GM19438 (cell line): ENCODE data around the gene ARHGEF7.

ENCODE experiments used
- ATAC-seq: cut with Tn5 transposase; IDR thresholded peaks from one replicate; pipeline ENCODE4 v1.9.1; 2021; ENCODE audit warnings: low read depth; ENCODE audit not compliant: unreplicated experiment

The ARHGEF7 gene

DNA sequence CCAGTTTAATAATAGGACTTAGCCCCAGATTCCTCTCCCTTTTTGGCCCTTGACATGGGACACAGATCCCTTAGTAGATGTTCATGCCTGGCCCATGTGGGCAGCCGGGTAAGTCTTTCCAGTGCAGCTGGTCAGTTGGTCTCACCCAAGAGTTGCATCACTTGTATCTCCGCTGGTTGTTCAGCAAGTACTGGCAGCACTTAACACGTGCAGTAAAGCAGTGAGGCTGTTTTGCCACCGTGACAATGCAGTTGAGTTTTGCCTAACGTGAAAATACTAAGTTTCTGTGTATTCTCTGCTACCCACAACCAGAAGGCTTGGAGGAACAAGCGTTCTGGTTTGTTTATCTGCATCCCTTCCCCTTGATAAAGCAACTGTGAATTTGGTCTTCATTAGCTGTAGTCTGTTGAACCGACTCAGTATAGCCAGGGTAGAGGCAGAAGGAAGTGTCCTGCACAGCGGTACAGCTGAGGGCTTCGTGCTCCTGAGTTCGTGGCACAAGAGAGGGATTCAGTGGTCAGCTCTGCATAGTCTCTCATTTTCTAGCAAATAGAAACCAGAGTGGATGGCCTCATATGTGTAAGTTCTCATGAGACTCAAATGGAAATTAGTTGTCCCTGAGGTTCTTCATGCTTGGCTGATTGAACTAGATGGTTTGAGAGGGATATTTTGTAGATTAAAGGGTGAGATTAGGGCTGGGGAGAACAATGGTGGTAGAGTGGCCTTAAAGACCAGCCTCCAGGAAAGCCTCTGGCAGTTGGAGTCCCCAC is 50.3 kb downstream of the ARHGEF7 start:
- ATAC-seq = peak; percentile 54

DNA sequence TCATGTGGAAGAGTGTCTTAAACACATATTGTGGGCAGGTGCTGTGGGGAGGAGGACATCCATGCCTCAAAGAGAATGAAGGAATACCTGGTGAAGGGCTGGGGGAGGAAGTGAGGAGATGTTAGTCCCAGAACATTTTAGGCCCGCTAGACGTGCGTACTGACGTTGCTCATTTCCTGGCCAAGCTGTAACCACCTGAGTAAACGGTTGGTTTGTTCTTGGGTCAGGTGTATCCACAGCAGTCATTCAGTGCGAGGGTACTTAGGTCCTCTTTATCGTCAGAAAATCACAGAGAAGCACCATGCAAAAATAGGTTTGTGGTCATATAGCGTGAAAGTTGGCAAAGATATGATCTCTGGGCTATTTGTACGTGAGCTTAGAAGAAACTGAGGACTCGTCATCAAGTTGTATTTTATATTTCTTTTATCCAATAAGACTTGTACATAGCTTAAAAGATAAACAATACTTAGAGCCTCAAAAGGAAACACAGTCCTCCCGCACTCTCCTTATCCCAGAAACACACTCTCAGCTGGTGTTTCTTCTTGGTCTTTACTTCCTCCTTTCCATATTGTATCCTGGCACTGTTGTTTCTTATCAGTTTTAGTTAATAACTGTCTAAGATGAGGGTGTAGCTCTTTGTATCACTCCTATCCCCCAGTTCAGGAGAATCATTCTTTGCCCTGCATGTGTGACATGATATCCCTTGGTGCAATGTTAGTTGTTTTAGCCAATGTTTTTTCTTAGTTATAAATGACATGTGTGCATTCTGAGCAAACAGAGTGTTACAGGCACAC is 52.0 kb downstream of the ARHGEF7 start:
- ATAC-seq = no peak

DNA sequence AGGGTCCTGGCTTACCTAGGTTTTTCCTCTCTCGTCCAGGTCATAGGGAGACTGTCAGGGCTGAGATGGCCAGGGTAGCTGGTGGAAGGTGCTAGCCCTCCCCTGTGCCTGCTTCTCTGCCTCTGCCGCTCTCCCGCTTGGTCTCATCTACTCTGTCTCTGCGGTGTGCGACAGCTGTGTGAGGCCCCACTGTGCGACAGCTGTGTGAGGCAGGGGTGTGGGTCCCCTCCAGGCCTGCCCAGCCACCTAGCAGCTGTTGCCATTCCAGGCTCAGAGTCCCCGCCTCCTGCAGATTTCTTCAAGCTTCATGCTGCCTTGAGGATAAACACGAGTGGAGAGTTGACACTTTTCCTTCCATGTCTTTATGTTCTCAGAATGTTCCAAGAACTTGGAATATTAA is 53.0 kb downstream of the ARHGEF7 start:
- ATAC-seq = no peak

DNA sequence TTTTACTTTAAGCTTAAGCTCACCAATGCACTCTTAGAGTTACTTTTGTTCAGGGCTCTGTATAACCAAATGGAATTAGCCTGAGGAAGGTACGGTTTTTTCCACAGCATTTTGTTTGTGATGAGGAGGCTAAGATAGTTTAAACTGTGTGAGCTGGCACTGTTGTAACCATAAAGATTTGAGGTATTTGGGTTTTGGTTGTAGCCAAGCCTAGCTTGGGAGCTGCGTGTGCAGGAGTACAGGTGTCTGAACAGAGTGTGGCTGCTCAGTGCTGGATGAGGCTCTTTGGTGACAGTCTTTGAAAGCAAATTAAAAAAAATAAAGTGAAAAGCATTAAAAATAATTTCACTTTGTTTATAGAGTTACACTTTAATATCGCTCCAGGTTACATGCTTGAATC is 56.0 kb downstream of the ARHGEF7 start:
- ATAC-seq = no peak

DNA sequence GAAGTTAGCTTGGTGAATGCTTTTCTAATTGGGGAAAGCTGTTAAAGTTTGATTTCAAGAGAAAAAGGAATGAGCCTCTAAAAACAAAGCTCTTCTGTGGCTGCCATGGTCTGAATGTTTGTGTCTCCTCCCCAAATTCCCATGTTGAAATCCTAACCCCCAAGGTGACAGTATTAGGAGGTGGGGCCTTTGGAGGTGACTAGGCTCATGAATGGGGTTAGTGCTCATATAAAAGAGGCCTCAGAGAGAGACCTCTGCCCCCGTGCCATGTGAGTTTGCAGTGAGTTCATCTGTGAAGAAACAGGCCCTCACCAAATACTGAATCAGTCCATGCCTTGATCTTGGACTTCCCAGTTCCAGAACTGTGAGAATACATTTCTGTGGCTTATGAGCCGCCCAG is 56.5 kb downstream of the ARHGEF7 start:
- ATAC-seq = no peak

DNA sequence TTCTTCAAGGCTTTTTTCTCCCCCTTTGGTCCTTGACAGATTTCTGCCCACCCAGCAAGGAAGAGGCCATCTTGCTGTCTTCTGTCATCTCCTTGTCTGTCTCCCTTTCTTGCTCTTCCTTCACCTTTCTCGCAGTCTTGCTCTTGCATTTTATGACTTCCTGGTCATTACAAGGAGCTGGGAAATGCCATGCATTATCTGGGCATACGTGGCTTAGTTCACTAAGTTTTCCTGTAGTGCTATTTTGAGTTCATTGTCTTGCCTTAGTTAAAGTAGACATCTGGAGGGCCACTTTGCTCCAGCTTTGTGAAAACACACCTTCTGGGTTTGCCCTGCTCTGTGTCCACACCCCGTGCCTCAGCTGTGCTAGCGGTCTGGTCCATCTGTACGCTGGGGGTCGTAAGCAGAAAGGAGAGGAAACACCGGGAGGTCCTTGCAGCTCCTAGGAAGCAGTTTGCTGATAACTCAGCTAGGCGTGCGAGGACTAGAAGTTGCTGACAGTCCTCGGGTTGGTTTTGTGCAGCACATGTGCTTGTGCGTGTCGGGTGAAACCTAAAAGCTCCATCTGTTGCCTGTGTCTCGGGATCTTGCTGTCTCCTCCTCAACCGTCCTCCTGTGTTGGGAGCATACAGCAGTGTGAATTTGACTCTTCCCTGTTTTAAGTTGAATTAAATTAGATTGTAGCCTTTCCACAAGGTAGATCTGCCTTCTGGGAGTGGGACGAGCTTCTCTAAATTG is 59.4 kb downstream of the ARHGEF7 start:
- ATAC-seq = no peak

DNA sequence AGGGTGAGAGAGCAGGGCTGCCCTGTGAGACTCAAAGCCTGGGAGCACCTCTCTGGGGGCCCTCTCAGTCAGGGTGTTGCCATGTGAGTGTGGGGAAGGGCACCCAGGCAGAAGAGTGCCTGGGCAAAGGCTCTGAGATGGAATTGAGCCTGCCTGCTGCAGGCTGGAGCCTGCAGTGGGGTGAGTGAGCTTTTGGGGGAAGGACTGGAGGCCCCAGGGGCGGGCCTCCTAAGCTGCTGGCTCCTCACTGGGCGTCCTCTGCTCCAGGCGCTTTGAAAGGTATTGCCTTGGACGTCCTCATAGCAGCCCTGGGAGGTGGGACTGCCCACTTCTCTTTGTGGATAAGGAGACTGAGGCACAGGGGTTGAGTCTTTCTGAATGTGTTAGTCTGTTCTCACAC is 60.3 kb downstream of the ARHGEF7 start:
- no peak for ATAC-seq

DNA sequence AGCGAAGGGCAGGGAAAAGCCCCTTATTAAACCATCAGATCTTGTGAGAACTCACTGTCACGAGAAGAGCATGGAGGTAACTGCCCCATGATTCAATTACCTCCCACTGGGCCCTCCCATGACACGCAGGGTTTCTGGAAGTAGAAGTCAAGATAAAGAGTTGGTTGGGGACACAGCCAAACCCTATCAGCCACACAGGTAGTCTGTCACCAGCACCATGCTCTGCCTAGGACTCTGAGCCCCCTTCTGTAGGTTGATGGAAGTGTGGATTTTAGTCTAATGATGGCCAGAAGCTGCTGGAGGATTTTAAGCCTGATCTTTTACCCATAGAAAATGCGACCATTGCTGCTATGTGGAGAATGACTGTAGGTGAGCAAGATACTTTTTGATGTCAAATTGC is 60.8 kb downstream of the ARHGEF7 start:
- ATAC-seq = no peak

DNA sequence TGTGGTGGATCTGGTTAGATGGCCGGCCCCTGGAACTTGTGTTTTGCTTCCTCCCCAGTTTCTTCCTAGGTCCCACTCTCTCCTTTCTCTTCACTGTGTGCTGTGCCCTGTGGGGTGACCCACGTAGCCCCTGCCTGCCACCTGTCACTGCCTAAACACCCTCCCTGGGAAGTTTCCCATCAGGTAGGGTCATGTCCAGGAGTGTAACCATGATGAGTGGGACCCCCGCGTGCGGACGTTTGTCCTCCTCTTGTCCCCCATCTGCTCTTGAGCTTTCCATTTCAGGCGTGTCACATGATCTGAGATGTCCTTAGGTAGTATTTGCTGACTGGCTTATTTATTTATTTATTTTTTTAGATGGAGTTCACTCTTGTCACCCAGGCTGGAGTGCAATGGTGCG is 61.3 kb downstream of the ARHGEF7 start:
- no peak for ATAC-seq

DNA sequence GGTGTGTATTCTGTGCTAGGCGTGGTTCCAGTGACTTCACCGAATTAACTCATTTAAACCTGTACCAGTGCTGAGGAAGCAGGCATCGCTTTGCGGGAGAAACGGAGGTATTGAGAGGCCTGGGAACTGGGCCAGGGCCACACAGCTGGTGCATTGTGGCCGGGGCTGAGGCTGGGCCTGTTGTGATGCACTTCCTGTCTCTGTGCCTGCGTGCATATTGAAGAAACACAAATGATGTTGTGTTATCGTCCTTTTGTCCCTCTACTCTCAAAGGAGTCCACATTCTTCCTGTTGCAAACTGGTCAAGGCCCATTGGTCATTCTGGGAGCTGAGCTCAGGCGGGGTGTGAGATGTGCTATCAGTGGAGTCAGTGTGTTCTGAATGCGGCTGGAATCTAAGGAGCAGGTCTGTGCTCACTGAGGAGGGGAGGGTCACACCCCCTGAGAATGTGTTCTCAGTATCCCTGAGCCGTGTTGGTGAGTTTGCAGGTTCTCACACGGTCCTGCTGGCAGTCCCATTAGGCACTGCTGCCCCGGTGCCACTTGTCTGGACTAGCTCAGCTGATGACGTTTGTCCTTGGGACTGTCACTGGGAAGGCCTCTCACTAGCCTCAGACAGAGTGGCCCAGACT is 62.1 kb downstream of the ARHGEF7 start:
- ATAC-seq = peak; percentile 83

DNA sequence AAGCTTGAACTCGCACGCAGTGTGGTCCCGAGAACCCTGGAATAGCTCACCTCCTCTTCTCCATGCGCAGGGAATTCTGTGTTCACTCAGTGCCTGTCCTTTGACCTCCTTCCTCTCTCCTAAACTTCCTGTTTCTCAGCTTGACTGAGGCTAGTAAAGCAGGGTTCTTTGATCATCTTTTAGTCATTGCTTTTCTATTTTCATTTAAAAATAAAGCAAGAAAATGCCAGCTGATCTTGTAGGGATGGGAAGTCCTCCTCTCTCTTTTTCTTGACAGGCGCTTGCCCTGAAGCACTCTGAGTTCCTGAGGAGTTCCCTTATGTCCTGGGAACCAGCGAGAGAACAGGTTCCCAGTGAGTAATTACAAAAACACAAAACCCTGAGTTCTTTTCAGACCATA is 62.8 kb downstream of the ARHGEF7 start:
- ATAC-seq = no peak

DNA sequence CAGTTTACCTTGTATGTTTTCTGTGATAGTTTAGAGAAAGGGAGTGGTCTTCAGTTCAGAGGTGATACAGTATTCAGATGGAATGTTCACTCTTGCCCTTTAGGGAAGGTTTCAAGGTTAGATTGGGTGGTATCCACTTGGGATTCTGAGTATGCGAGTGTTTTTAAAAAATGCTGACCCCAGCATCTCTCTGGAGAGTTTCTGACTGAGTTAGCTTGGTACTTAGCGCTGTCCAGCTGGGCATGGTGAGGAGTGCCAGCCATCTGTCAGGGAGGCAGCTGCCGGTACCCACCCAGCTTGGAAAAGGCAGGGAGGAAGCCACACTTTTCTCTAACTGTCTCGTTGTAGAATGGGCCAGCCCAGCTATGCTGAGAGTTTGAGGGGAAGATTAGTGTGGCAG is 63.3 kb downstream of the ARHGEF7 start:
- no peak for ATAC-seq

DNA sequence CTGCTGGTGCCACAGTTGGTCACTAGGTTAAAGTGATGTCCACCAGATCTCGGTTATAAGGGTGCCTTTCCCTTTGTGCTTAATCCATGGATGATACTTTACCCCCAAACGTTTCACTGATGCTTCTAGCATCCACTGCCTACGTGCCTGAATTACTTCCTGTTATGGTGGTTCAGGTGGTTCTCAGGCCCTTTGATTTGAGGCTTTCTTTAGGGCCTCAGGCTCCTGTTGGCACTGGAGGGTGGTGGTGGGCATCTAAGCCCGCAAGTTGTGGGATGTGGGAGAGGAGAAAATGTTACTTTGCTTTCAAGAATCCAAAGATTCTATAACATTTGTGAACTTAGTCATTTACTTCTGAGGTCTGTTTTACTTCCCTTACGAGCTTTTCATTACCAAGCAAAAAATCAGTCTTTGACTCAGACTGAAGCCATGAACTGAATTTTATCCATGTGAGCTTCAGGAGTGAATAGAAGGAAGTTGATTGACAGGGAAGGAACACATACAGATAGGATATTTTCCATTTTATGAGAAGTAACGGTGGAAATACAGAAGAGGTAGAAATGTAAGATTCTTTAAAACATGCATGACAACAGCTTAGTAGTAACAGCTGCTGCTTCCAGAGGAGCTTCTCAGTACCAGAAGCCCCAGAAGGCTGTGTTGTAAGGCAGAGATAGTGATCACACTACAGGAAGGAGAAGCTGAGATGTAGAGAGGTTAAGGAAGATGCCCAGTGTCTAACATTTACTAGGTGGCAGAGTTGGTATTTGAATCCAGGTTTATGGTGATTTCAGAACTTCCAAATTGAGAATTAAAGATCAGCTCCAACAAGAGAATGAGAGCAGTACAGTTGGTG is 65.0 kb downstream of the ARHGEF7 start:
- ATAC-seq = no peak

DNA sequence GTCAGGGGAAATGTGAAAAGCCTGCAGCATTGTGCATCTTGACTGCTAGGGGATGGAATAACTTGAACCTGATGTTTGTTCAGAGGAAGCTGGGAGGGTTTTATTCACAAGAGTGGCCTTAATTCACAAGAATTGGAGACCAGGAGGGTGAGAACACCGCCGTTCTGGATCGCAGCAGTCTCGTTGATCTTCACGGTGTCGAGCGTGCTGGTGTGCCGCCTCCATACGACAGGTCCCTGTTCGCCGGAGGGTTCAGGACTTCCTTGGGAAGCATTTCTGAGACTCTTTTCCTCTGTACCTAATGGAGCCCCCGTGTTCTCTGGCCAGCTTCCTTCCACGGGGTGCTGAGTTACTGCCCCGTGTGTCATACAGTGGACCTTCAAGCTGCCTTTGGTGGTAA is 66.9 kb downstream of the ARHGEF7 start:
- no peak for ATAC-seq

DNA sequence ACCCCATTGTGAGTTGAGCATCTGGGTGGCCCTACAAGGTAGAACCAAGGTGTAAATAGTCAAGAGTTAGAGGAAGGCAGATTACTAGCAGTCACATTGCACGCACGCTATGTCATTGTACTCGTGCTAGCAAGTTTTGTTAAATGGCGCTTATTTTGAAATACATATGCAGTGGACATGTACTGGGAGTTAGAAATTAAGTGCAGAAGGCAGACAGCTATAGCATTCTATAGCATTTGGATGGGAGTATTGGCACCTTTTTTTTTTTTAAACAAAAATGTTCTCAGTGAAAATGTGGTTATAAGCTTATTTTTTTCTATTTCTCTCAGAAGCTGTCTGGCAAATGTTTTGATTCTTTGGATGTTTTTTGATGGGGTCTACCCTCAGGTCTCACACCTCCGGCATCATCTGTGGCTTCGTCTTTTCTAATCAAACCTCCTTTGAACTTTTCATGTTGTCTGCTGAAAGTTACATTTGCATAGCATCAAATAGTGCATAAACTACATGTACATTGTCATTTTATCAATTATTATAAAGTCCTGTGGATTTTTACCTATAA is 68.1 kb downstream of the ARHGEF7 start:
- ATAC-seq = no peak

DNA sequence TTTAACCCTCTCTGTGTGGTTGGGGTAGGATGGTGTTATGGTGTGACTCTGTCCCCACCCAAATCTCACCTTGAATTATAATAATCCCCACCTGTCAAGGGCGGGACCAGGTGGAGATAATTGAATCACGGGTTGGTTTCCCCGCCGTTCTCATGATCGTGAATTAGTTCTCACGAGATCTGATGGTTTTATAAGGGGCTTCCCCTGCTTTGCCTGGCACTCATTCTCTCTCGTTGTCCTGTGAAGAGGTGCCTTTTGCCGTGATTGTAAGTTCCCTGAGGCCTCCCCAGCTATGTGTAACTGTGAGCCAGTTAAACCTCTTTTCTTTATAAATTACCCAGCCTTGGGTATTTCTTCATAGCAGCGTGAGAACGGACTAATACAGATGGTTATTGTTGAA is 68.8 kb downstream of the ARHGEF7 start:
- ATAC-seq = no peak

DNA sequence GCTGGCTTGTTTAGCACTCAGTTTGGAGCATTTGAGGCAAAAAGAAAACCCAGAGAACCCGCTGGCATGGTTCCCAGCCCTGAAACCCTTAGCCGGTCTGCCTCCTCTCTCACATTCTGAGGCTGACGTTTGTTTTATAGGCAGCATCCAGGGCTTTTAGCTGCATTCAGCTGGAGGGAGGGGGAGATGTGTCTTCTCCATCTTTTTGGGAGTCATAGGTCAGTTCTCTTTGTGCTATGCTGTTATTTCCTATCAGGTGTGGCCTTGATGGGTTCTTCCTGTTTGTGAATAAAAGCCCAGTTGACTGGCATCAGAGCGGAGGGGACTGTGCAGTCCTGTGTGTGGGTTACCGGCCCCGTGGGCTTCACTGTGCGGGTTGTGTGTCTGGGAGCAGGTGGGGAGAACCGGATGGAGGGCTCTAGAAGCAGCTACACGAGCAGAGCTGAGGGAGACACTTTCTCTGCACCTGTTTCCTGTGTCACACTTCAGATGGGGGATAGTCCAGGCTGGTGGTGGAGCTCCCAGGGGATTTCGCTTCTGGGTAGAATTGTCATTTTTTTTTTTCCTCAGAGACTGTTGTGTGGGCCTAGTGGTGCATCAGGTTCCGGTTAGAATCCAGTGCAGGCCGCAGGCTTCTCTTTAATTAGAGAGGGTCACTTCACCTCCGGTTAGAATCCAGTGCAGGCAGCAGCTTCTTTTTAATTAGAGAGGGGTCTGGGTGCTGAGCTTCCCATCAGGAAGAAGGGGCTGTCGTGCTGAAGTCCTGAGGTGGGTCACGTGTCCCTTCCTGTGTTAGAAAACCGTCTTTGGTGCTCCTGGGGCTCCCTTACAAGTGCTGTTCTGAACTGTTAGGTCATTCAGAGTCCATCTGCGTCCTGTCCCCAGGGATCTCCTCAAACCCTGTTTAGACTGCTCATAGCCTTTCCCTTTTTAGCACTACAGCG is 69.6 kb downstream of the ARHGEF7 start:
- peak; percentile 86 for ATAC-seq

DNA sequence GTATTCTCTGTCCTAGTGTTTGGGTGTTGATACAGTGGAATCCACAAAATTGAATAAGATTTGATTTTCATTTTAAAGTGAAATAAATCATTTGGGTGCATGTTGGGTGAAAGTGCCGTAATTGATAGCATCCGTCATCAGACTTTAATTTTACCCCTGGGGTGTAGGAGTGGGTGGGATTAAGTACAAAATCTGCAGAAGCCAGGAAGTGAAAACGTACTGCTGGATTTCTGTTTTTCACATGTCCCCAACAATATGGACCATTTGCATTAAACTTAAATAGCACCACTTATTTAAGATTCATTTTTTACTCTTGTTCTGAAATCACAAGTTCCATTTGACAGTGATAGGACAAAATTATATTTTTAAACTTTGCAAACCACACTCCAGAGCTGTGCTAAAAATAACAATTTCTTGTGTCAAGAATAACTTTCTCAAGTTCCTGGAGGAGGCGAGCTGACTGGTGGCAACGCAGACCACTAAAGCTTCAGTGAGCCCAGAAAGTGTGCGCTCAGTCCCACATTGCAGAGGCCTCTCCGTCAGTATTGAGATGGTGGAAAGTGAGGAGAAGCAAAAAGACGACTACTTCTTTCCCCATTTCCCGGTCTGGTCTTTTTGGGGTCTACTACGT is 71.3 kb downstream of the ARHGEF7 start:
- no peak for ATAC-seq
